HL-60/S4 treated with retinoic acid at 250 ng/mL for 4 days and 3 days (cell line): ENCODE measurements around the gene BIRC5.
"Not testable (repeated sequence)": the region's sequence is repeated elsewhere in the genome, so short reads cannot be mapped to it uniquely, and the experiment has no call there.

Experiments
- in situ Hi-C: fragments of 300-500 bp; cut with MboI; formaldehyde crosslinking; loops from 2 replicates; pipeline ENCODE4 v1.7.0; 2022; ENCODE audit warnings: low sequenced_read_pairs

BIRC5 gene

DNA sequence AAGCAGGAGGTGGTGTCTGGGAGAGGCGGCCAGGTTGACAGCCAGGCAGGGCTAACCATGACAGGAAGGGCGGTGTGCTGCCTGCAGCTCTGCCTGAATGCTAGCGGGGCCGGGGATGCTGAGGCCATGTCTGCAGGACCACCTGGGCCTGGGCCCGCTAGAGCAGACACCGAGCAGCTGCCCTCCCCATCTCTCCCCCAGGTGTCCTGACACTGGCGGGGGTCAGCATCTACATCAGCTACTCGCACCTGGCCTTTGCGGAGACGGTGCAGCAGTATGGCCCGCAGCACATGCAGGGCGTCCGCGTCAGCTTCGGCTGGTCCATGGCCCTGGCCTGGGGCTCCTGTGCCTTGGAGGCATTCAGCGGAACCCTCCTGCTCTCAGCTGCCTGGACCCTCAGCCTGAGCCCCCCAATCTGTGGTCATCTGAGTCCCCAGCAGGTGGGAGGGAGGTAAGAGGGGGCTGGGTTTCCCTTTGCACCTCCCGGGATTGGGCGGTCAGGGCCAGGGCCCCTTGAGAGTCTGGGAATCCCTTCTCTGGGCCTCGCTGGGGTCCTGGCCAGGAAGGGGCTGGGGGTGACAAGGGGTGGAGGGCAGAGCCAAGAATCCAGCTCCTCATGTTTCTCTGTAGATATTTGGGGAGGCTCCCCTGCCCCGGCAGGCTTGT lies 24.9 kb downstream of the BIRC5 start:
- in situ Hi-C loops: no loop called here

DNA sequence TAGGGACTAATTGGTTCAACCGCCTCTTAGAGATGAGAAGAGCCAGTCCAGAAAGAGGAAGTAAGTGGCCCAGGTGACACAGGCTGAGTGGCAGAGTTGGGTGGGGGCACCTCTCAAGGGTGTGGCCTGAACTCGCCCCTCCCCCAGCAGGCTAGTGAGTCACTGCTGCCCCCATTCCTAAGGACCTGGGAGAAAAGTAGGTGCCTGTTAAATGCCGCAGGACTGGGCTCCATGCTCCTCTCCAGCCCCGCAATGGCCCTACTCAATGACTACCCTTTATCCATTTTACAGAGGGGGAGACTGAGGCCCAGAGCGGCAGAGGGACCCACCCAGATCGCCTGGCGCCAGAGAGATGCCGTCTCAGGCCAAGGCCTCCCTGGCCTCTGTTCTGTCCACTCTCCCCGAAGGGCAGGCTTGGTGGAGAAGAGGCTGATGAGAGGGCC lies 25.5 kb downstream of the BIRC5 start:
- in situ Hi-C loops: no loop called here

DNA sequence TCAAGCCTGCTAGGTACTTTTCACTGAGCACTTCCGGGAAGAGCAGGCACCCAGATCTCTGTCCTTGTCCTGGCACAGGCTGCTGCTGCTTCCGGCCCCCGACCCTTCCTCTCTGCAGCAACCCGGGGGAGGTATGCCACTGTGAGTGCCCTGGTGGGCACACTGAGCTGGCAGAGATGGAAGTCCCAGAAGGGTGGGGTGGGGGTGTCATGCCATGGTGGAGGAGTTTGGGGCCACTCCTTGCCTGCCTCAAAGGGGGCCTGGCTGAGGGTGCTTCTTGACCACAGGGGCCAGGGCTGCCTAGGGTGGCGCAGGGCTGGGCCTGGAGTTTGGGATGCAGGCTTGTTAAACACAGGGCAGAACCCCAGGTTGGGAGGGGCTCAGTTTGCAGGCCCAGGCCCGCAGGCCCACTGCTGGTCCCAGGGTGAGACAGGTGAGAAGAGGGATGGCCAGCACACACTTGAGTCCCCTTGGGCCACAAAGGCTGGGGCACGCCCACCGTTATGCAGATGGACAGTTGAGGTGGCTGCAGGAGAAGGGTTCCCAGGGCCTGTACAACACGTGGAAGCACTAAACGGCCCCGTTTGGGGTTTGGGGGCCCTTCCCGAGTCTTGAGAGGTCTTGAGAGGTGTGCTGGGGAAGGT lies 26.1 kb downstream of the BIRC5 start:
- in situ Hi-C loops: no loop called here

- in situ Hi-C loops: no loop called here
Observed at GRCh38 chr17:78240839-78241238, 26.8 kb downstream of the BIRC5 start.

DNA sequence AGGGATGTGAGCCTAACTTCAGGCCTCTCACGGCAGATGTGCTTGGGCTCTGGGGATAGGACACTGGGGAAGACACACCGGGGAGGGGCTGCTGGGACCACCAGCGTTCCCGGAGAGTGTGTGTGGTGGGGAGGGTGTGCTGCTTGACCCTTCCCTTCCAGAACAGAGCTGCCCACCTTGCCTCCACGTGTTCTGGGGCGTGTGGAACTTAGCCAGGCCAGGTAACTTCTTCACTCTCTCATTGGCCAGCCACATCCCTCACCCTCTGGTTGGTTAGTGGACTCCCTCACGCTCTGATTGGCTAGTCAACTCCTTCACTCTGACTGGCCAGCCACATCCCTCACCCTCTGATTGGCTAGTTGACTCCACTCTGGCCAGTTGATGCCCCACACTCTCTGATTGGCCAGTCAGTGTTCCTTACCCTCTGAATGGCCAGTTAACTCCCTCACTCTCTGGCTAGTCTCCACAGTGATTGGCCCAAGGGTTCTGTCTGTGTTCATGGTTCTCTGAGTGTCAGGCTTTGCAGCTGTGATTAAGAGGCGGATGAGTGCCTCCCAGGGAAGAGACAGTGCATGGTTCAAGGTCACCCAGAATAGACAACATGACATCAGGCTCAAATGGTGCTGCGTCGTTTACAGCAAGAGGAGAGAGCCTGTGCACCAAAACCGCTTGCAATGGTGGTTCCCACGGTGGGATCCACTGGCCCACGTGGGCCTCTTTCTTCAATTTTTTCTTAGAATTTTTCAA lies 27.4 kb downstream of the BIRC5 start:
- in situ Hi-C loops: no loop called here

DNA sequence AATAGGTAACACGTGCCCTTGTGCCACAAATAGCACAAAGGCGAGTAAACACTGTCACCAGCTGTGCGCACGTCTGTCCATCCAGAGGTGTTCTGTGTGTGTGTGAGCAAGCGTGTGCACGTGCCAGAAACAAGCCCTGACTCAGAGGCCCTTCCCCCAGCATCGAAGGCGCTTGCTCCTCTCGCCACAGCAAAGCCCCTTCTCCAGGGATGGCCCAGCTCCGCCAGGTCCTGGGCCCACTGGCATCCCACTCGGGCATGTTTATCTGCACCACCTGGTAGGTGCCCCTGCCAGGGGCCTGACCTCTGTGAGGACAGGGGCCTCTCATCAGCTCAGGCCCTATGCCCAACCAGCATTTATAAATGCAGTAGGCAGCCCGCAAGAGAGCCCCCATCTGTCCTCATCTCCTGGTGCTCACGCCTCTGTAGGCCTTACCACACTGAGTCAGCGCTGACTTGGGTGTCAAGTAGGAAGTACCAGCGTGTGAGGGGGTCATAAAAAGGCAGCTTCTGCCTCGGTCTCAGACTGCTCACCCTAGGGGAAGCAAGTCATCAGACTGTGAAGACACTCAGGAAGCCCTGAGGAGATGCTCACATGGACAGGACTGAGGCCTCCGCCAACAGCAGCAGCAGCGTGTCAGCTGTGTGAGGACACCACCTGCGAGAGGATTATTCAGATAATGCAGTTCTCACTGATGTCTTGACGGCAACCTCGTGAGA lies 28.1 kb downstream of the BIRC5 start:
- in situ Hi-C loops: no loop called here

GRCh38 chr17:78247304-78247703 lies 33.3 kb downstream of the BIRC5 start:
- in situ Hi-C loops: no loop called here

GRCh38 chr17:78248051-78248914 lies 34.2 kb downstream of the BIRC5 start:
- in situ Hi-C loops: no loop called here

DNA sequence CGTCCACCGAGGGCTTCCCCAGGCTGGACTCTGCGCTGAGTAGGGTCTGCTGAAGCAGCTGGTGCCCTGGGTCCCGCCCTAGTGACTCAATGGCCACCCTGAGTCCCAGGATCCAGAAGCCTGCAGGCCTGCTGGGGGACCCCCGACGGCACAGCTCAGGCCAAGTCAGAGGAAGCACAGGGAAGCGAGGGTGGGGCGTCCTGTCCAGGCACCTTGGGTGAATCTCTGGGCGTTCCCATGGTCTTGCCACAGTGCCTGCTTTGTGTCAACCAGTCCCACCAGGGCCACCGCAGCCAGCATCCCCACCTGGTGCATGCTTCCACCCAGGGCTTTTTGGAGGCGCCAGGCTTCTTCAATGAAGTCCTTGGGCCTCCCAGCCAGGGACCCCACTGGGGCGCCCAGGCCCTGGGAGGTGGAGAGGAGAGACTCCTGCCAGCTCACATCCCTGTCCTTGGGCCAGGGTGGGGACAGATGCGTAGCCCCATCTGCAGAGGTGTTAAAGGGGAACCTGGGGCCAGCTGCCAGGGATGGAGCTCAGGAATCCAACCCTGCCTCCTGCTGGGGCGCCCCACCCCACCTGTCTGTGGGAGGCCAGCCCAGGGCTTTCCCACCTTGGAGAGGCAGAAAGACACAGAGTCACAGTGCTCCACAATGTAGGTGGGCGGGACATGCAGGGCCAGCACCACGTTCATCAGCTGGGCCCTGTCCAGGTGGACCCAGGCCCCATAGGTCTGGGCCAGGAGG lies 35.2 kb downstream of the BIRC5 start:
- in situ Hi-C loops: no loop called here

DNA sequence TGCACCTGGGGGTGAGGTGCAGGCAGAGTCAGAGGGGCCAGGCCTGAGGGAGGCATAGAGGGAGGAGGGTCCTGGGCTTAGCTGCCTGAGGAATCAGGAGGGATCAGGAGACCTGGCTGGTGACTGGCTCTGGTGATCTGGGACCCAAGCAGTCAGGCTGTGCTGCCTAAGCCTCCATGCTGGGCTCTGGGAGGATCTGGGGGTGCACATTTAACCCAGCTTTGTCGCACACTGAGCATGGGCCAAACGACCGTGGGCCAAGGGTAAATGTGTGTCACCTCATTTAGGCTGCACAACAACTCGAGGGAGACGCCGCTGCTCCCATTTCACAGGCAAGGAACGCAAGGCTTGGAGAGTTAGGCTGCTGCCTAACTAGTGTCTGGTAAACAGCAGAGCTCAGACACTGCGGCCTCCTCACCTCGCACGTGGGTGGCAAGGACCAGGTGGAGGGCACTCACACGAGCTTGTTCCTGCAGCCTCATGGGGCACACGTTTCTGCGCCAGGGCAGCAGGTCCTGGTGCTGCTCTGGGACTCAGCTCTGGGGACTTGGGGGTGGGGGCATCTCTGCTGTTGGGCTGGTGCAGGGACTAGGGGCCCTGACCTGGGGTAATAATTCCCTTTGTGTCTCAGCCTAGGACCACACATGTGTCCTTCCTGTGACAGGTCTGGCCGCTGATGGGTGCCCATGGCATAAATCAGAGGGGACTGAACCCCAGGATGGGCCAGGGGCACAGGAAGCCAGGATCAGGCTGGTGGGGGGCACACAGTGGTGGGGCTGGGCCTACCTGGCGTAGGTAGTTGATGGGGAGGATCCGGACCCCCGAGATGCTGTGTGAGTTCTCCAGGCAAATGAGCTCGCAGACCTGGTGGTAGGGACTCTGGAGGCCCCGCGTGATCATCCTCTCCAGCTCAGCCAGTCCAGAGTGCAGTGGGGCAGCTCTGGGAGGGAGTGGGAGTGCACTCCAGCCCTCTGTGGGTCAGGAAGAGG lies 36.1 kb downstream of the BIRC5 start:
- in situ Hi-C loops: no loop called here

DNA sequence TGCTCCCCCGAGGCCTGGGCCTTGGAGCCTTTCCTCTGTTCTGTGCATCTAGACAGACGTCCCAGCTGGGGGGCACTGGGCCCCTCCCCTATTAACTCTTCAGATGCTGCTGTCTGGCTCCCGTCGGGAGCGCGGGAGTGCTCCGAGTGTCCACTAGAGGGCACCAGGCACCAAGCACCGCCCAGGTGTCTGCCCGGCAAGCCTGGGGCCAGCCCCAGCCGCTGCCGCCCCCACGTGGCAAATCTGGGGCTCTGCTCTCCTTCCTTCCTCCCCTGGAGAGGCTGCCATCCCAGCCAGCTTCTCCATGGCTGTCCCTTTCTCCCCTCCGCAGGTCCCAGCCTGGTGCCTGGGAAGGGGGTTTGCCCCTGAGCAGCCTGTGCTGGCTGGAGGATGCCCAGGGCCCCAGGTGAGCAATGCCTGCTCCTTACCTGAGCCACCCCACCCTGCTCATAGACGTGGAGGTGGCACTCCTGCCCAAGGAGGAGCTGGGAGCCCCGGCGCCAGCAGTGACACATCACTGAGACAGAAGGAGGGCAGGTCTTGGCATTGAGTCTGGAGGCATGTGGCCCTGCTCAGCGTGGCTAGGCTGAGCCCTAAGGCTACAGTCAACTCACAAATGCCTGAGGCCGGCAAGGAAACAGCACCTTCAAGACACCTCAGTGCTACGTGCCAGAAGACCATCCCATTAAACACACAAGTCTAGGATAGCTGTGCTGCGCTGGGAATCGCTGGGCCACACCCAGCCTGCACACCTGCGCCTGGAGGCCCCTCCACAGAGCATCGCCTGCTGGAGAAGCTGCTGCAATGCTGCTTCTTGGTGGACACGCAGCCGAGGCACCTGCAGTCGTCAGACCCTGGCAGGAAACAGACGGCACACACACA lies 37.1 kb downstream of the BIRC5 start:
- in situ Hi-C loops: no loop called here

DNA sequence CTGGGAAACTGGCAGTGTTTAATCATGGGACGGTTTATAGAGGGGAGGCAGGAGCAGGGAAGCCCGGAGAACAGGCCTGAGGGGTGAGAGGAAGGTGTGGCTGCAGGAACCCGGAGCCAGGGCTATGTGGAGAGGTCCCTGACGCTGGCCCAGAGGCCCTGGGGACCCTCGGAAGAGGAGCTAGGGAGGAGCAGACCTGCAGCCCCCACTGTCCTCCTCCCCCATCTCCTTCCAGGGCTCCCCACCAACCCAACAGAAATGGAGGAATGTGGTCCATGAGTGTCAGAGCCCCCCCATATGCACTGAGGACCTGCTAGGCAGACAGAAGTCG lies 37.7 kb downstream of the BIRC5 start:
- in situ Hi-C loops: no loop called here

GRCh38 chr17:78252111-78252634 lies 38.1 kb downstream of the BIRC5 start:
- in situ Hi-C loops: no loop called here

GRCh38 chr17:78252701-78253635 lies 38.9 kb downstream of the BIRC5 start:
- in situ Hi-C loops: no loop called here

DNA sequence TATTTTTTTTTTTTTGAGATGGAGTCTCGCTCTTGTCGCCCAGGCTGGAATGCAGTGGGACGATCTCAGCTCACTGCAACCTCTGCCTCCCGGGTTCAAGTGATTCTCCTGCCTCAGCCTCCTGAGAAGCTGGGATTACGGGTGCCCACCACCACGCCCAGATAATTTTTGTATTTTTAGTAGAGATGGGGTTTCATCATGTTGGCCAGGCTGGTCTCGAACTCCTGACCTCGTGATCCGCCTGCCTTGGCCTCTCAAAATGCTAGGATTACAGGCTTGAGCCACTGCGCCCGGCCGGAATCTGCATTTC lies 39.5 kb downstream of the BIRC5 start:
- in situ Hi-C loops: not testable (repeated sequence)

GRCh38 chr17:78253946-78254672 lies 40.1 kb downstream of the BIRC5 start:
- in situ Hi-C loops: no loop called here
